Measurements from ENCODE around the gene SAMD10.

- TF ChIP-seq POLR2AphosphoS5 (IDR thresholded peaks at IDR 0.05; ENCODE audit: borderline replicate concordance, low read depth, low read length) (no peak), EZH2 (IDR thresholded peaks at IDR 0.05) (no peak)
Measured at GRCh38 chr20:64027981-64028685, 48.7 kb upstream of the SAMD10 start.

All from SK-N-MC (cell line).